Esophagus muscularis mucosa (tissue), 4 donors: ENCODE data around the gene HEYL. TPM values are rescaled to one million over a fixed set of nuclear protein-coding genes. Genes with fewer than 3 reads are reported as not detected.

Experiments used
- DNase-seq: peaks from one replicate; pipeline ENCODE4 v3.0.0-alpha.2; 2017; ENCODE audit errors: extremely low spot score
- H3K27ac ChIP-seq, 4 donors: fragments of 200-600 bp; sonication (generic); replicated peaks in 1 of 4; 1 replicate in 3 of 4; 2 replicates in 1 of 4; pipeline ENCODE4 v1.5.1; 2016 to 2019; ENCODE audit warnings: mild to moderate bottlenecking in 1 of 4
- H3K27me3 ChIP-seq, 4 donors: fragments of 200-600 bp; sonication (generic); one replicate each; pipeline versions ENCODE4 v1.5.1 to v1.6.0; 2016 to 2019
- H3K36me3 ChIP-seq, 4 donors: fragments of 200-600 bp; sonication (generic); one replicate each; pipeline ENCODE4 v1.5.1; 2016 to 2019
- H3K4me1 ChIP-seq, 4 donors: fragments of 200-600 bp; sonication (generic); one replicate each; pipeline ENCODE4 v1.5.1; 2016 to 2019
- H3K4me3 ChIP-seq, 4 donors: fragments of 200-600 bp; sonication (generic); 1 replicate in 2 of 4; 2 replicates in 2 of 4; pipeline ENCODE4 v1.5.1; 2016 to 2019; ENCODE audit warnings: mild to moderate bottlenecking in 4 of 4, moderate library complexity in 1 of 4
- H3K9me3 ChIP-seq, 4 donors: fragments of 200-600 bp; sonication (generic); 1 replicate in 3 of 4; 2 replicates in 1 of 4; pipeline ENCODE4 v1.5.1; 2016 to 2019
- EP300 ChIP-seq: sonication (generic); formaldehyde crosslinking; IDR thresholded peaks from one replicate; pipeline ENCODE4 v1.6.1; 2017; ENCODE audit warnings: antibody characterized with exemption
- POLR2A ChIP-seq: fragments of 450-650 bp; IDR thresholded peaks from one replicate; pipeline ENCODE4 v1.6.1; 2017; ENCODE audit warnings: antibody characterized with exemption, moderate library complexity, mild to moderate bottlenecking, low read depth
- POLR2AphosphoS5 ChIP-seq, 2 donors: sonication (generic); formaldehyde crosslinking; IDR thresholded peaks; one replicate each; pipeline ENCODE4 v1.6.1; 2017; ENCODE audit warnings: antibody characterized with exemption in 2 of 2
- WGBS: methylation state at CpG from one replicate; pipeline ENCODE4 v1.1.5; 2018; 5-methylcytosine and 5-hydroxymethylcytosine counted together
- intact Hi-C: fragments of 100-400 bp; cut with DNase I; formaldehyde crosslinking; loops from one replicate; pipeline ENCODE4 v1.15.1; 2023
- total RNA-seq, 4 donors: library from RNA; depleted of rRNA; stranded (reverse); fragments of >200 nt; gene quantifications; one replicate each; pipeline versions ENCODE4 v1.1.0 to v1.2.1, GENCODE V29; 2016
- TF ChIP-seq, protein P1 (sequence below), 3 experiments: fragments of 200-600 bp in 2 of 3; fragments of 450-650 bp in 1 of 3; sonication (generic) in 2 of 3; IDR thresholded peaks; one replicate each; pipeline ENCODE4 v1.5.1; 2017 to 2019; ENCODE audit warnings: antibody characterized with exemption in 3 of 3, mild to moderate bottlenecking in 2 of 3, moderate library complexity in 1 of 3

Gene HEYL
- total RNA-seq = 1 to 10 TPM; 5.6 to 8.8 (median 8.4) TPM

DNA sequence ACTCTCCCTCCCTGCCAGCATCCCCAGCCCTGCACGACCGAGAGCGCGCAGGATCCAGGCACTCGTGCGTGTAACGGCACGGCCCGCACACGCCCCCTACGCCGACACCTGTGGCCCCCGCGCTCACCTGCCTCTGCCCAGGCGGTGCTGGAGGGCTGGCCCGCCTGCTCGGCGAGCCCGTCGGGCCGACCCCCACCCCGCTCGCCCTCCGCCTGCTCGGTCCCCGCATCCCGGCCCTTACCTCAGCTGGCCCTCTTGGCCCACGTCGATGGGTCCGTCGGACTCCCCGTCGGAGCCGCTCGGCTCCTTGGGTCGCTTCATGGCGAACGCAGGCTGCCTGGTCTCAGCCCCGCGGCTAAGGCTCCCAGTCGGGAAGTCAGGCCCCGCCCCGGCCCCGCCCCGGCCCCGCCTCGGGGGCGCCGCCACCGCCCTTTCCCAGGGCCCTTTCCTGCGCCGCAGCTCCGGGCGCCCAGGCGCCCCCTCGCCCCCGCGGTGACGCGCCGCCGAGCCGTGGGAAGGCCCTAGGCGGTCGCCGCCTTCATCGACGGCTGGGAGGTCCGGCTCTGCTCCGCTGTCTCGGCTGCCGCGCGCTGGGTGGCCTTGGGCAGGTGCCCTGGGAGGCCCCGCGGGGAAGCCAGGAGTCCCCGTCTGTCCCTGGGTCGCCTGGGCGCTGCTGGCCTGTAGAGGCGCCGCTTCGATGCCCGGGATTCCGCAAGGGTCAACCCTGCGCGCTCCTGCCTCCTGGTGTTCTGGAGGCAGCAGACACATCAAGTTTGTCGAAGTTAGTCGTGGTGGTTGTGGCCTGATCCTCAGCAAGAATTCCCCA is at the start of gene HEYL:
Gene HEYL (minus strand): TSS at position 339 of the 826 bp plus-strand sequence. CDS start 18 bp downstream, at position 321.
- no peak for TF ChIP-seq POLR2A
- TF ChIP-seq, protein P1, sequence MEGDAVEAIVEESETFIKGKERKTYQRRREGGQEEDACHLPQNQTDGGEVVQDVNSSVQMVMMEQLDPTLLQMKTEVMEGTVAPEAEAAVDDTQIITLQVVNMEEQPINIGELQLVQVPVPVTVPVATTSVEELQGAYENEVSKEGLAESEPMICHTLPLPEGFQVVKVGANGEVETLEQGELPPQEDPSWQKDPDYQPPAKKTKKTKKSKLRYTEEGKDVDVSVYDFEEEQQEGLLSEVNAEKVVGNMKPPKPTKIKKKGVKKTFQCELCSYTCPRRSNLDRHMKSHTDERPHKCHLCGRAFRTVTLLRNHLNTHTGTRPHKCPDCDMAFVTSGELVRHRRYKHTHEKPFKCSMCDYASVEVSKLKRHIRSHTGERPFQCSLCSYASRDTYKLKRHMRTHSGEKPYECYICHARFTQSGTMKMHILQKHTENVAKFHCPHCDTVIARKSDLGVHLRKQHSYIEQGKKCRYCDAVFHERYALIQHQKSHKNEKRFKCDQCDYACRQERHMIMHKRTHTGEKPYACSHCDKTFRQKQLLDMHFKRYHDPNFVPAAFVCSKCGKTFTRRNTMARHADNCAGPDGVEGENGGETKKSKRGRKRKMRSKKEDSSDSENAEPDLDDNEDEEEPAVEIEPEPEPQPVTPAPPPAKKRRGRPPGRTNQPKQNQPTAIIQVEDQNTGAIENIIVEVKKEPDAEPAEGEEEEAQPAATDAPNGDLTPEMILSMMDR (IDR thresholded peaks at IDR 0.05) = peak in 1 of 3 experiments; percentile 26
- peak; percentile 14 to 61 for TF ChIP-seq POLR2AphosphoS5 (IDR thresholded peaks at IDR 0.05)
- no peak for TF ChIP-seq EP300
- Histone ChIP-seq H3K36me3 (peaks cover 0 to 6% (median 0%) of the 10 kb centered on the region in 4 donors), H3K27ac (peak within 1 kb of the TSS; percentile 51 to 71 (median 65)), H3K4me1 (peaks cover 0 to 15% (median 10%) of the 10 kb centered on the region in 4 donors), H3K4me3 (peak within 1 kb of the TSS; percentile 51 to 66 (median 51)), H3K9me3 (no peaks in the 10 kb centered on the region), H3K27me3 (peaks cover 0 to 64% (median 17%) of the 10 kb centered on the region in 4 donors)
- WGBS = 3% methylated on average over 6 of the region's 88 CpGs
- DNase-seq = no peak
- intact Hi-C loops = no loop called here

- TF ChIP-seq, protein P1 (IDR thresholded peaks at IDR 0.05) = no peak
- TF ChIP-seq POLR2AphosphoS5 (IDR thresholded peaks at IDR 0.05) (no peak), EP300 (no peak), POLR2A (no peak)
- Histone ChIP-seq H3K4me1 (peaks cover 13 to 23% (median 21%) of the 10 kb centered on the region in 4 donors), H3K27ac (no peak overlapping the region), H3K9me3 (no peaks in the 10 kb centered on the region), H3K4me3 (no peak overlapping the region), H3K27me3 (peaks cover 0 to 92% (median 39%) of the 10 kb centered on the region in 4 donors), H3K36me3 (no peaks in the 10 kb centered on the region)
- DNase-seq = no peak
- 79% methylated on average over 2 of the region's 2 CpGs for WGBS
- intact Hi-C loops = no loop called here
These were observed 49.8 kb upstream of the HEYL start for GRCh38 chr1:39689214-39689613.

DNA sequence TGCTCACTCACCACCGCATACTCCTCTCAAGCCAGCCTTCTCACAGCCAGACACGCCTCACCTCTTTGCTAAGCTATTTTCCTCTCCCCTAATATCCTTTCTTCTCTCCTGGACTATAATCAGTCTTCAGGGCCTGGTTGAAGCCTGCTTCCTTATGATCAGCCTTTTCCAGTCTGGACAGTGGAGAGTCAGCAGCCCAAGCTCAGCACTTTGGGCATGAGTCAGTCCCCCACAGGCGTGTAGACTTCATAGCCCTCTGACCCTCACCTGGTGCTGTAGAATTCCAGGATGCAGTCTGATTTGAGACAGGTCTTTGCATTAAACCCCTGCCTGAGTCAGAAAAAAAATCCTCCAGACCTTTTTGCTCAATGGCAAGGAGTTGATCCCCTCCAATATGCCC is 49.3 kb upstream of the HEYL start:
- intact Hi-C loops = no loop called here
- H3K36me3 ChIP-seq = no peaks in the 10 kb centered on the region
- no peaks in the 10 kb centered on the region for H3K9me3 ChIP-seq
- 76% methylated on average over 3 of the region's 3 CpGs for WGBS
- peaks cover 13 to 23% (median 21%) of the 10 kb centered on the region in 4 donors for H3K4me1 ChIP-seq
- H3K27me3 ChIP-seq = peaks cover 0 to 96% (median 42%) of the 10 kb centered on the region in 4 donors
- no peak for DNase-seq
- no peak overlapping the region for H3K27ac ChIP-seq
- TF ChIP-seq, protein P1 (IDR thresholded peaks at IDR 0.05) = no peak
- TF ChIP-seq POLR2AphosphoS5 (IDR thresholded peaks at IDR 0.05) (no peak), POLR2A (no peak), EP300 (no peak)
- no peak overlapping the region for H3K4me3 ChIP-seq

- 73% methylated on average over 2 of the region's 2 CpGs for WGBS
These were observed 47.8 kb upstream of the HEYL start for GRCh38 chr1:39687243-39687642.

More at GRCh38 chr1:39687243-39687642, 47.8 kb upstream of the HEYL start:
- no peak for DNase-seq
- Histone ChIP-seq H3K27ac (no peak overlapping the region), H3K4me3 (no peak overlapping the region), H3K27me3 (peaks cover 0 to 96% (median 32%) of the 10 kb centered on the region in 4 donors), H3K4me1 (peaks cover 12 to 19% (median 16%) of the 10 kb centered on the region in 4 donors), H3K36me3 (no peaks in the 10 kb centered on the region), H3K9me3 (no peaks in the 10 kb centered on the region)
- TF ChIP-seq POLR2A (no peak), EP300 (no peak), POLR2AphosphoS5 (IDR thresholded peaks at IDR 0.05) (no peak)
- TF ChIP-seq, protein P1 (IDR thresholded peaks at IDR 0.05) = no peak
- intact Hi-C loops = no loop called here
